Kidney (tissue), 14 donors: ENCODE results near the gene GMPR. TPM values are rescaled to one million over a fixed set of nuclear protein-coding genes. Genes with fewer than 3 reads are reported as not detected.
A peak's percentile ranks its signal among the peaks of the same experiment; 100 is the strongest.

Source experiments
- DNase-seq, 5 donors: peaks; one replicate each; pipeline ENCODE4 v3.0.0-alpha.2; 2013 to 2020
- FAIRE-seq: peaks from 2 replicates; lab custom pipeline; 2012; peaks lifted over from hg19 to GRCh38; lab: Jason Lieb, UNC
- H3K27ac ChIP-seq, 2 donors: one replicate each; pipeline ENCODE4 v1.7.0; 2013; ENCODE audit warnings: low read depth in 2 of 2, low read length in 2 of 2, inconsistent platforms in 1 of 2
- H3K27me3 ChIP-seq: one replicate; pipeline ENCODE4 v1.7.1; 2013; ENCODE audit warnings: low read length, inconsistent platforms; ENCODE audit not compliant: control insufficient read depth, insufficient read depth
- H3K36me3 ChIP-seq, 3 donors: one replicate each; pipeline versions ENCODE4 v1.7.0 to v1.7.1; 2013; ENCODE audit warnings: low read length in 3 of 3, control low read depth in 1 of 3, inconsistent platforms in 1 of 3; ENCODE audit not compliant: insufficient read depth in 3 of 3, control insufficient read depth in 2 of 3
- H3K4me1 ChIP-seq, 3 donors: one replicate each; pipeline versions ENCODE4 v1.7.0 to v1.7.1; 2013; ENCODE audit warnings: low read length in 3 of 3, inconsistent platforms in 1 of 3, low read depth in 1 of 3; ENCODE audit not compliant: control insufficient read depth in 2 of 3, insufficient read depth in 2 of 3
- H3K4me3 ChIP-seq, 3 donors: one replicate each; pipeline versions ENCODE4 v1.7.0 to v1.8.1; 2013; ENCODE audit warnings: low read length in 3 of 3, control low read depth in 1 of 3, inconsistent platforms in 1 of 3
- H3K9ac ChIP-seq, 3 donors: one replicate each; pipeline versions ENCODE4 v1.7.0 to v1.7.1; 2013; ENCODE audit warnings: low read length in 3 of 3, control low read depth in 1 of 3, inconsistent platforms in 1 of 3
- H3K9me3 ChIP-seq, 3 donors: one replicate each; pipeline versions ENCODE4 v1.7.0 to v1.7.1; 2013; ENCODE audit warnings: low read length in 3 of 3, control low read depth in 1 of 3, inconsistent platforms in 1 of 3; ENCODE audit not compliant: control insufficient read depth in 2 of 3, insufficient read depth in 1 of 3
- intact Hi-C: fragments of 100-400 bp; cut with DNase I; formaldehyde crosslinking; loops from one replicate; pipeline ENCODE4 v1.11.1; 2022
- polyA plus RNA-seq: library from polyadenylated mRNA; stranded (reverse); fragments of 350-450 nt; fragmentation: Illumina TruSeq; extraction: RNeasy Lipid Tissue Mini Kit (QIAGEN cat#74804); gene quantifications from one replicate; pipeline ENCODE4 v1.2.3, GENCODE V29; 2014; ENCODE audit warnings: low read depth, low replicate concordance; ENCODE audit not compliant: insufficient read depth
- total RNA-seq: library from RNA; stranded (reverse); fragmentation: NEBNext Ultra II Directional; extraction: Animal tissue kit (Norgen Biotek cat#: 25700); gene quantifications from one replicate; pipeline ENCODE4 v1.2.1, GENCODE V29; 2021
- TF ChIP-seq, protein P1 (sequence below): IDR thresholded peaks from 3 replicates; pipeline ENCODE4 v1.5.1; 2012; ENCODE audit warnings: mild to moderate bottlenecking, moderate library complexity, borderline replicate concordance; ENCODE audit not compliant: insufficient read depth; ENCODE audit errors: extremely low read depth
- donor health status: control.
- donor health status: control.
- donor health status: control.
- donor health status: control.
- donor health status: control.
- donor health status: DM: yes; HTN: yes; CAD: no.
- donor health status: Normal renal cell carcinoma (clear cell type).

The GMPR gene
- total and polyA plus RNA-seq, 2 donors from 2014 or later = 51.4 to 54.5 TPM

DNA sequence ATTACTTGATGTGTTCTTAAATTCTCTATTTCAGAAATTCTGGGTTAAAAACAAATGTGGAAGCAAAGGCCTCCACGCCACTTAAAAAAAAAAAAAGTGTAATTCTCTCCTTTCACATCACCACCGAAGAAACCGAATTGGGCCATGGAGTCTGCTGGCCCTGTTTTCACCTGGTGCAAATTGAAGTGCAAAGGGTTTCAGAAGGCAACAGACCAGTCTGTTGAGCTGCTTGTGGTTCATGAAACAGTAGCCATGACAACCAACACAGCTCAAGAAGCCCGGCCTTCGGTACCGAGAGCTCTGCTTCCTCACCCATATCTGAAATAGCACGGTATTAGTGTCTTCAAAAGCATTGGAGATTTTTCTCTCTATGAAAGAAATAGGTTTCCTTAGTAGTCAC lies 63.1 kb downstream of the GMPR start:
- FAIRE-seq = no peak
- H3K4me3 ChIP-seq = no peak overlapping the region
- intact Hi-C loops = no loop called here

DNA sequence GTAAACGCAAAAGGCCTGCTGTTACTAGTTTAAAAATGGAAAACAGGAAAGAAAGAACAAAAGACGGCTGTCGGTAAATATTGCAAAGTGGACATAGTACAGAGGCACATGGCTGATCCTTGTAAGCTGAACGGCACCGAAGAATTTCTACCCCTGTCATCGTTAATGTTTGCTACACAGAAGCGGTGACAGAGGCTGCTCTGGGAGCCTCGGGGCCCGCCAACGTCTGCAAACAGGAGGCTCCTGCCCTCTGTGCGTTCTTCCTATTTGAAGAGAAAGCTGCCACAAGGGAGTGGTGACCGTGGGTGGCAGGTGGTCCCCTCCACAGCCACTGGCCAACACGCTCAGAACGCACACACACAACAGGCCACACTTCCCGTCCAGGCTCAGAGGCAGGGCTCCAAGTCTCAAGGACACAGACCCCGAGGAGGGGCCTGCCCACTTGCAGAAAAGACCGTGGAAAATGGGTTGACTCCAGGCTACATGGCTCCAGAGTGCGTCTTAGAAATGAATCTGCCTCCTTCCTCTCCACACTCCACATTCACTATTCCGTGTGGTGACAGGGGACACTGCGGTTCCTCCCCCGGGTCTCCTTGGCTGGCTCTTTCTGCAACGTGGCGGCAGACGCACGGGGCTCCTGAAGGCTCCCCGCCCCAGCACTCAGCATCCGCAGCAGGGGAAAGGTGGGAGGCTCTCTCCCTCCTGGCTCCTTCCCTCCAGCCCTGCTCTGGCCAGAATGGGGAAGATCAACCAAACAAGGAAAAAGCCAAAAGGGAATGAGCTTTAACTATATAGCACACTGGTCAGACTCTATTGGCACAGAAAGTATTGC lies 64.5 kb downstream of the GMPR start:
- H3K36me3 ChIP-seq = no peaks in the 10 kb centered on the region
- H3K4me1 ChIP-seq = no peaks in the 10 kb centered on the region
- H3K4me3 ChIP-seq = no peak overlapping the region
- DNase-seq (peak in 1 of 5 donors; percentile 23), FAIRE-seq (no peak)
- H3K9ac ChIP-seq = no peak overlapping the region
- H3K27ac ChIP-seq = no peak overlapping the region
- TF ChIP-seq, protein P1, sequence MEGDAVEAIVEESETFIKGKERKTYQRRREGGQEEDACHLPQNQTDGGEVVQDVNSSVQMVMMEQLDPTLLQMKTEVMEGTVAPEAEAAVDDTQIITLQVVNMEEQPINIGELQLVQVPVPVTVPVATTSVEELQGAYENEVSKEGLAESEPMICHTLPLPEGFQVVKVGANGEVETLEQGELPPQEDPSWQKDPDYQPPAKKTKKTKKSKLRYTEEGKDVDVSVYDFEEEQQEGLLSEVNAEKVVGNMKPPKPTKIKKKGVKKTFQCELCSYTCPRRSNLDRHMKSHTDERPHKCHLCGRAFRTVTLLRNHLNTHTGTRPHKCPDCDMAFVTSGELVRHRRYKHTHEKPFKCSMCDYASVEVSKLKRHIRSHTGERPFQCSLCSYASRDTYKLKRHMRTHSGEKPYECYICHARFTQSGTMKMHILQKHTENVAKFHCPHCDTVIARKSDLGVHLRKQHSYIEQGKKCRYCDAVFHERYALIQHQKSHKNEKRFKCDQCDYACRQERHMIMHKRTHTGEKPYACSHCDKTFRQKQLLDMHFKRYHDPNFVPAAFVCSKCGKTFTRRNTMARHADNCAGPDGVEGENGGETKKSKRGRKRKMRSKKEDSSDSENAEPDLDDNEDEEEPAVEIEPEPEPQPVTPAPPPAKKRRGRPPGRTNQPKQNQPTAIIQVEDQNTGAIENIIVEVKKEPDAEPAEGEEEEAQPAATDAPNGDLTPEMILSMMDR = no peak
- H3K9me3 ChIP-seq = no peaks in the 10 kb centered on the region
- intact Hi-C loops = no loop called here
- H3K27me3 ChIP-seq = no peaks in the 10 kb centered on the region

More for the DNA sequence above, 63.1 kb downstream of the GMPR start:
- Histone ChIP-seq H3K27ac (no peak overlapping the region), H3K9me3 (no peaks in the 10 kb centered on the region), H3K27me3 (no peaks in the 10 kb centered on the region), H3K9ac (no peak overlapping the region), H3K36me3 (no peaks in the 10 kb centered on the region), H3K4me1 (no peaks in the 10 kb centered on the region)
- DNase-seq = peak in 3 of 5 donors; percentile 48 to 81 (median 69)
- TF ChIP-seq, protein P1 = no peak

DNA sequence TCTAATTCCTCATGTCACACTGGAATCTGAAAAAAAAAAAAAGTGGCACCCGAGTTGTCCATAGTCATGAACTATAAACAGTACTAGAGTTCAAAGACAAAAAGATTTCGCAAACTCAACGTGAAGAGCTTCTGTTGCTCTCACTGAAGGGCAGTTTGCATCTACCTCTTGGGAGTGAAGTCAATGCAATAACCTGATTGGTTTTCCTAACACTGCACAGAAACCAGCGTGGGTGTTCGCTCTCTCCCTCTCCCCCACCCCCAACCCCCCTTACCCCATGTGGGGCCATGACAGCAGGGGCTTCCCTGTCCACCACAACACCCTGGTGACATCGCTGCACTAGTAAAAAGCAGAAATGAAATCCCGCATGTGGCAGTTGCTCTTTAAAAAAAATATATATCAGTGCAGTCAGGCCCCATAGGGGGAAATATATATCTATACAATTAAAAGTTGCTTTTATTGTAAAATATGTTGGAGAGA lies 66.9 kb downstream of the GMPR start:
- no peaks in the 10 kb centered on the region for H3K36me3 ChIP-seq
- no peak for DNase-seq
- no peak for FAIRE-seq
- TF ChIP-seq, protein P1 = no peak
- H3K4me3 ChIP-seq = no peak overlapping the region
- H3K27me3 ChIP-seq = no peaks in the 10 kb centered on the region
- intact Hi-C loops = no loop called here
- H3K27ac ChIP-seq = no peak overlapping the region
- no peak overlapping the region for H3K9ac ChIP-seq
- no peaks in the 10 kb centered on the region for H3K4me1 ChIP-seq
- H3K9me3 ChIP-seq = no peaks in the 10 kb centered on the region
